Vagina (tissue), 2 donors: ENCODE data around the gene RPP38. TPM values are rescaled to one million over a fixed set of nuclear protein-coding genes. Genes with fewer than 3 reads are reported as not detected.

Source experiments
- DNase-seq, 2 donors: peaks; one replicate each; pipeline ENCODE4 v3.0.0-alpha.2; 2017; ENCODE audit errors: extremely low spot score in 2 of 2
- H3K27ac ChIP-seq: fragments of 200-600 bp; sonication (generic); one replicate; pipeline ENCODE4 v1.5.1; 2019
- H3K27me3 ChIP-seq: fragments of 200-600 bp; sonication (generic); one replicate; pipeline ENCODE4 v1.5.1; 2019
- H3K36me3 ChIP-seq, 2 donors: fragments of 200-600 bp; sonication (generic); one replicate each; pipeline ENCODE4 v1.5.1; 2017 to 2019
- H3K4me1 ChIP-seq: fragments of 200-600 bp; sonication (generic); one replicate; pipeline ENCODE4 v1.5.1; 2019
- H3K4me3 ChIP-seq, 2 donors: fragments of 200-600 bp; sonication (generic); 1 replicate in 1 of 2; 2 replicates in 1 of 2; pipeline ENCODE4 v1.5.1; 2016 to 2019
- H3K9me3 ChIP-seq: fragments of 200-600 bp; sonication (generic); one replicate; pipeline ENCODE4 v1.5.1; 2019
- POLR2A ChIP-seq, 2 donors: fragments of 450-650 bp; IDR thresholded peaks; one replicate each; pipeline ENCODE4 v1.6.1; 2017; ENCODE audit warnings: antibody characterized with exemption in 2 of 2, mild to moderate bottlenecking in 2 of 2, moderate library complexity in 2 of 2
- POLR2AphosphoS5 ChIP-seq, 2 donors: sonication (generic); formaldehyde crosslinking; IDR thresholded peaks; one replicate each; pipeline ENCODE4 v1.9.0; 2017; ENCODE audit warnings: antibody characterized with exemption in 2 of 2, mild to moderate bottlenecking in 2 of 2, low read depth in 1 of 2; ENCODE audit not compliant: insufficient read depth in 1 of 2
- intact Hi-C: fragments of 100-400 bp; cut with DNase I; formaldehyde crosslinking; loops from one replicate; pipeline ENCODE4 v1.15.1; 2023
- total RNA-seq: library from RNA; depleted of rRNA; stranded (reverse); fragments of >200 nt; gene quantifications from one replicate; pipeline ENCODE4 v1.2.3, GENCODE V29; 2016
- TF ChIP-seq, protein P1 (sequence below), 3 experiments: fragments of 450-650 bp in 2 of 3; fragments of 200-600 bp in 1 of 3; sonication (generic) in 1 of 3; IDR thresholded peaks; one replicate each; pipeline ENCODE4 v1.5.1; 2017 to 2019; ENCODE audit warnings: antibody characterized with exemption in 3 of 3, mild to moderate bottlenecking in 2 of 3, moderate library complexity in 2 of 3

RPP38 gene
- total RNA-seq, 1 donor from 2014 or later, result 14.2 TPM

DNA sequence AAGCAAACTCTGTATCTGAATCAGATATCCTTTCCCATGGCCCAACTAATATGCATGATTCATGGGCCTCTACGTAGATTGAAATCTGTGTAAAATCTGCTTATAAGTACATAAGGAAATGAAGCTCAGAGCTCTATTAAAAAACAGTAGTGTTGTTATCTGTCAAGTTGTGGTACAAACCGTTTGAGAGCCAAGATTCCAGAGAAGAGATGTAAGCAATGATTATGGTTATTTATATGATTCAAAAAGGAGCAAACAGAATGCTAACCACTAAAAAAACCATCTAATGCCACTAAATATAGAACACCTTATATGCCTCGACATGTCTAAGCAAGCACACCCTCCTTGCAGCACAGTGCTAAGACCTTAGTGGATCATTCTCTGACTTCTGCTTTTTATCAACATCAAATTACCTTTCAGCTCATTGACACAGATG is 26.6 kb downstream of the RPP38 start:
- no peak for DNase-seq
- H3K36me3 ChIP-seq, result peaks cover 0 to 35% of the 10 kb centered on the region in 2 donors
- intact Hi-C loops, result no loop called here

DNA sequence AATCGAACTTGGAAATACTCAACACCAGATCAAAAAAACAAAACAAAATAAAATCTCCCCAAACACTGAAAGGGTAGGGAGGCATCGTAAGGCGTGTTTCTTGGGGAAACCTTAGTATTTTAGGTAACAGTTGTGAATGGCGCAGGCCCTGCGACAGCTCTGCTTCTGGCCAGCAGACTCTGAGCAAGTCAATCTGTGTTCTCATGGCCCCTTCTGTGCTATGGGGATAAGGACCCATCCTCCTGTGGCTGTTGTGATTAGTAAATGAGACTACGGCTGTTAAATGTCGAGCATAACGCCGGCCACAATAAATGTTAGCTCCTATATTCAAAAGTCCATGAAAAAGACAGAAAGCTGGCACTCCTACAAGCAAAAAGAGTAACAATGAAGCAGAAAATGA is 27.0 kb downstream of the RPP38 start:
- Histone ChIP-seq H3K4me3 (no peak overlapping the region), H3K27me3 (no peaks in the 10 kb centered on the region), H3K36me3 (peaks cover 0 to 33% of the 10 kb centered on the region in 2 donors), H3K27ac (no peak overlapping the region), H3K4me1 (no peaks in the 10 kb centered on the region), H3K9me3 (no peaks in the 10 kb centered on the region)
- intact Hi-C loops, result no loop called here
- DNase-seq, result no peak
- TF ChIP-seq POLR2A (IDR thresholded peaks at IDR 0.05) (no peak), POLR2AphosphoS5 (IDR thresholded peaks at IDR 0.05; ENCODE audit: insufficient read depth in 1 of 2, low read depth in 1 of 2) (no peak)
- TF ChIP-seq, protein P1, sequence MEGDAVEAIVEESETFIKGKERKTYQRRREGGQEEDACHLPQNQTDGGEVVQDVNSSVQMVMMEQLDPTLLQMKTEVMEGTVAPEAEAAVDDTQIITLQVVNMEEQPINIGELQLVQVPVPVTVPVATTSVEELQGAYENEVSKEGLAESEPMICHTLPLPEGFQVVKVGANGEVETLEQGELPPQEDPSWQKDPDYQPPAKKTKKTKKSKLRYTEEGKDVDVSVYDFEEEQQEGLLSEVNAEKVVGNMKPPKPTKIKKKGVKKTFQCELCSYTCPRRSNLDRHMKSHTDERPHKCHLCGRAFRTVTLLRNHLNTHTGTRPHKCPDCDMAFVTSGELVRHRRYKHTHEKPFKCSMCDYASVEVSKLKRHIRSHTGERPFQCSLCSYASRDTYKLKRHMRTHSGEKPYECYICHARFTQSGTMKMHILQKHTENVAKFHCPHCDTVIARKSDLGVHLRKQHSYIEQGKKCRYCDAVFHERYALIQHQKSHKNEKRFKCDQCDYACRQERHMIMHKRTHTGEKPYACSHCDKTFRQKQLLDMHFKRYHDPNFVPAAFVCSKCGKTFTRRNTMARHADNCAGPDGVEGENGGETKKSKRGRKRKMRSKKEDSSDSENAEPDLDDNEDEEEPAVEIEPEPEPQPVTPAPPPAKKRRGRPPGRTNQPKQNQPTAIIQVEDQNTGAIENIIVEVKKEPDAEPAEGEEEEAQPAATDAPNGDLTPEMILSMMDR (IDR thresholded peaks at IDR 0.05), result no peak

More for the DNA sequence above, 26.6 kb downstream of the RPP38 start:
- no peak overlapping the region for H3K4me3 ChIP-seq
- no peaks in the 10 kb centered on the region for H3K27me3 ChIP-seq
- no peaks in the 10 kb centered on the region for H3K4me1 ChIP-seq
- H3K27ac ChIP-seq, result no peak overlapping the region
- TF ChIP-seq POLR2A (IDR thresholded peaks at IDR 0.05), result no peak
- TF ChIP-seq, protein P1 (IDR thresholded peaks at IDR 0.05), result no peak
- no peak for TF ChIP-seq POLR2AphosphoS5 (IDR thresholded peaks at IDR 0.05; ENCODE audit: insufficient read depth in 1 of 2, low read depth in 1 of 2)
- H3K9me3 ChIP-seq, result no peaks in the 10 kb centered on the region

DNA sequence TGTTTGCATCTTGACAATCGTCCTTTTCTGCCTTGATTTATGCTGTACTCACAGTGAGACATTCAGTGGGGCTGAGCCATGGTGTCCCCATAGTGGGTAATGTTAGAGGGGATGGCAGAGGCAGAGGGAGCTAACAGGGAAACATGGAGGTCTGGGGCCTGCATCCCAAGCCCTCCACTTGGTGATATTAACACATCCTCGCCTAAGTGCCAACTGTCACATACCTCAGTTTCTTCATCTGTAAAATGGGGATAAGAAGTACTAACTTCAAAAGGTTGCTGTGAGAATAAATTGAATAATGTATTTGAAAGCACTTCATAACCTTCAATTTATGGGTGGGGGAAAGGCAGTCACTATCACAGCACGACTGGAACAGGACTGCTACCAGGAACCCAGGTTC is 27.8 kb downstream of the RPP38 start:
- no peak for TF ChIP-seq POLR2AphosphoS5 (IDR thresholded peaks at IDR 0.05; ENCODE audit: insufficient read depth in 1 of 2, low read depth in 1 of 2)
- TF ChIP-seq, protein P1 (IDR thresholded peaks at IDR 0.05), result no peak
- TF ChIP-seq POLR2A (IDR thresholded peaks at IDR 0.05), result no peak
- Histone ChIP-seq H3K4me3 (no peak overlapping the region), H3K27me3 (no peaks in the 10 kb centered on the region), H3K36me3 (peaks cover 0 to 31% of the 10 kb centered on the region in 2 donors), H3K9me3 (no peaks in the 10 kb centered on the region), H3K27ac (no peak overlapping the region), H3K4me1 (no peaks in the 10 kb centered on the region)
- intact Hi-C loops, result no loop called here
- no peak for DNase-seq

DNA sequence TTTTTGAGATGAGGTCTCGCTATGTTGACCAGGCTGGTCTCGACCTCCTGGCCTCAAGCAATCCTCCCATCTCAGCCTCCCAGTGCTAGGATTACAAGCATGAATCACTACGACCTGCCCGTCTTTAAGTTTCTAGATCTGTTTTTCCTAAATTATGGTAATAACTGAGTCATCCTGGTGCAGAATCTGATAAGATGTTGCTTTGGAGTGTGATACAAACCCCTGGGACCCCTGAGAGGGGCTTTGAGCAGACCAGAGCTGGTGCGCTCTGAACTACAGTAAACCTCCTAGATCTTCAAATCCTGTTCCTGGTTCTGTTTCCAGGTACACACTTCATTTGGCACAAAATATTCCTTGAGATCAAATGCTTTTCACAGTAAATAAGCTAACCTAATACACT is 34.2 kb downstream of the RPP38 start:
- TF ChIP-seq POLR2A (IDR thresholded peaks at IDR 0.05) (no peak), POLR2AphosphoS5 (IDR thresholded peaks at IDR 0.05; ENCODE audit: insufficient read depth in 1 of 2, low read depth in 1 of 2) (no peak)
- TF ChIP-seq, protein P1 (IDR thresholded peaks at IDR 0.05), result no peak
- no peaks in the 10 kb centered on the region for H3K4me1 ChIP-seq
- H3K36me3 ChIP-seq, result peaks cover 0 to 54% of the 10 kb centered on the region in 2 donors
- no peaks in the 10 kb centered on the region for H3K9me3 ChIP-seq
- intact Hi-C loops, result no loop called here
- no peak overlapping the region for H3K4me3 ChIP-seq
- H3K27ac ChIP-seq, result no peak overlapping the region
- no peak for DNase-seq
- H3K27me3 ChIP-seq, result no peaks in the 10 kb centered on the region

DNA sequence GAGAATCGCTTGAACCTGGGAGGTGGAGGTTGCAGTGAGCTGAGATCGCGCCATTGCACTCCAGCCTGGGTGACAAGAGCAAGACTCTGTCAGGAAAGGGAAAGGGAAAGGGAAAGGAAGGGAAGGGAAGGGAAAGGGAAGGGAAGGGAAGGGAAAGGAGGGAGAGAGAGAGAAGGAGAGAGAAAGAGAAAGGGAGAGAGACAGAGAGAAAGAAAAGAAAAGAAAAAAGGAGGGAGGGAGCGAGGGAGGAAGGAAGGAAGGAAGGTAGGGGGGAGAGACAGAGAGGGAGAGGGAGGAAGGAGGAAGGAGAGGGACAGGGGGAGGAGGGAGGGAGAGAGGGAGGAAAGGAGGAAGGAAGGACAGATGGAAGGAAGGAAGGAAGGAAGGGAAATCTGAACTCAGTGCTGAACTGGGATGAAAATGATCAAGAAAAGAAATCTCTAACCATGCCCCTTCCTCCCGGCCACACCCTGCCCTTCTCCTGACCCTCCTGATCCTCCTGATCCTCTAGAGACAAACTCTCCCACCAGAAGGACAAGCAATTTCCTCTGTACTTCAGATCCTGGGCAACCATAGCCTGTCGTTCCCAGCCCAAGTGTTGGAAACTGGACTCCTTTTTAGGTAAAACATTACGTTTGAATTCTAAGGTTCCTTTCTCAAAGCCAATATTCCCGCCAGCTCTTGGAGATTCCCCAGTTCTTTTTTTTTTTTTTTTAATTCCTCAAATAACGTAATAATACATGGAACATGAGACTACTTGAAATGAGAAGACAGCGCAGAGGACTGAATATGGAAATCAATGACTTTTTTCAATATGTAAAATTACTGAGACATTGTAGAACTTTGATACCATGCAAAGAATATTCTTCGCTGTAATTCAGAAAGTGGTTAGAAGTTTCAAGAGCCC is 39.2 kb downstream of the RPP38 start:
- no peaks in the 10 kb centered on the region for H3K27me3 ChIP-seq
- peaks cover 0 to 51% of the 10 kb centered on the region in 2 donors for H3K36me3 ChIP-seq
- intact Hi-C loops, result no loop called here

More for the DNA sequence above, 39.2 kb downstream of the RPP38 start:
- TF ChIP-seq POLR2A (IDR thresholded peaks at IDR 0.05) (no peak), POLR2AphosphoS5 (IDR thresholded peaks at IDR 0.05; ENCODE audit: insufficient read depth in 1 of 2, low read depth in 1 of 2) (no peak)
- TF ChIP-seq, protein P1 (IDR thresholded peaks at IDR 0.05), result no peak
- no peak overlapping the region for H3K4me3 ChIP-seq
- no peaks in the 10 kb centered on the region for H3K4me1 ChIP-seq
- H3K27ac ChIP-seq, result no peak overlapping the region
- H3K9me3 ChIP-seq, result no peaks in the 10 kb centered on the region
- DNase-seq, result no peak
